GM12878 (cell line): ENCODE measurements around the gene HCN4.

Source experiments
- CREB1 ChIP-seq: IDR thresholded peaks from 2 replicates; pipeline ENCODE4 v1.6.1; 2012; ENCODE audit warnings: low read depth, mild to moderate bottlenecking, inconsistent platforms
- CTCF ChIP-seq, 3 experiments: IDR thresholded peaks in 2 of 3; conservative IDR thresholded peaks in 1 of 3; 2 replicates each; pipeline ENCODE4 v1.5.1; 2011; ENCODE audit warnings: low read depth in 3 of 3, low read length in 3 of 3, mild to moderate bottlenecking in 3 of 3, control low read depth in 2 of 3, moderate library complexity in 2 of 3, inconsistent platforms in 1 of 3, mixed read lengths in 1 of 3; ENCODE audit not compliant: control insufficient read depth in 2 of 3, insufficient read depth in 1 of 3; ENCODE audit errors: extremely low read depth in 1 of 3
- EGR1 ChIP-seq, 2 experiments: IDR thresholded peaks; 1 replicate in 1 of 2; 2 replicates in 1 of 2; pipeline ENCODE4 v1.6.1; 2011 to 2012; ENCODE audit warnings: low read depth in 2 of 2, low read length in 2 of 2, borderline replicate concordance in 1 of 2, mild to moderate bottlenecking in 1 of 2, moderate library complexity in 1 of 2
- EZH2 ChIP-seq: IDR thresholded peaks from 2 replicates; pipeline ENCODE4 v1.6.1; 2012; ENCODE audit warnings: low read depth, mild to moderate bottlenecking, control low read depth, inconsistent platforms, low read length, borderline replicate concordance; ENCODE audit not compliant: control insufficient read depth
- NR2C1 ChIP-seq: fragments of 450-650 bp; IDR thresholded peaks from 2 replicates; pipeline ENCODE4 v1.6.1; 2017; ENCODE audit warnings: antibody characterized with exemption, mild to moderate bottlenecking, moderate library complexity
- POLR2AphosphoS5 ChIP-seq: IDR thresholded peaks from 2 replicates; pipeline ENCODE4 v1.6.1; 2011; ENCODE audit warnings: mild to moderate bottlenecking, low read length, inconsistent platforms
- SMC3 ChIP-seq: IDR thresholded peaks from 2 replicates; pipeline ENCODE4 v1.6.1; 2011; ENCODE audit warnings: low read length, improper control_type of control experiment, borderline replicate concordance
- SRF ChIP-seq, 2 experiments: IDR thresholded peaks; 2 replicates each; pipeline ENCODE4 v1.6.1; 2011; ENCODE audit warnings: low read depth in 2 of 2, low read length in 2 of 2, mild to moderate bottlenecking in 1 of 2, moderate library complexity in 1 of 2
- TAF1 ChIP-seq: IDR thresholded peaks from 2 replicates; pipeline ENCODE4 v1.6.1; 2011; ENCODE audit warnings: mild to moderate bottlenecking, low read depth, low read length, borderline replicate concordance

- TF ChIP-seq SMC3 (no peak), CTCF (IDR thresholded peaks at IDR 0.05 in 2 of 3, conservative IDR thresholded peaks at IDR 0.05 in 1 of 3; ENCODE audit: control insufficient read depth in 2 of 3, extremely low read depth in 1 of 3, insufficient read depth in 1 of 3, low read depth in 3 of 3, low read length in 3 of 3) (no peak), EZH2 (no peak), SRF (IDR thresholded peaks at IDR 0.05; ENCODE audit: low read depth in 2 of 2, low read length in 2 of 2) (no peak), TAF1 (no peak), EGR1 (IDR thresholded peaks at IDR 0.05; ENCODE audit: borderline replicate concordance in 1 of 2, low read depth in 2 of 2, low read length in 2 of 2) (no peak), NR2C1 (no peak), CREB1 (no peak), POLR2AphosphoS5 (no peak)
Measured at GRCh38 chr15:73328149-73328820, 40.5 kb downstream of the HCN4 start.
